SK-N-MC (cell line): ENCODE data around the gene RNF112.

Experiments used
- DNase-seq: peaks from one replicate; pipeline ENCODE4 v3.0.0-alpha.2; 2011; ENCODE audit warnings: low read depth, low spot score
- H3K27ac ChIP-seq: fragments of 200-600 bp; sonication (generic); 2 replicates; pipeline ENCODE4 v1.5.1; 2016; ENCODE audit warnings: mixed run types
- H3K36me3 ChIP-seq: fragments of 200-600 bp; sonication (generic); 2 replicates; pipeline ENCODE4 v1.6.1; 2017; ENCODE audit warnings: antibody characterized with exemption, low read length, mixed read lengths; ENCODE audit not compliant: insufficient read depth
- H3K4me3 ChIP-seq: fragments of 200-600 bp; sonication (generic); 2 replicates; pipeline ENCODE4 v1.5.1; 2016
- H3K9ac ChIP-seq: fragments of 200-600 bp; sonication (generic); 2 replicates; pipeline ENCODE4 v1.8.0; 2017; ENCODE audit warnings: mixed run types, mixed read lengths; ENCODE audit not compliant: insufficient read length
- H3K9me3 ChIP-seq: fragments of 200-600 bp; sonication (generic); 2 replicates; pipeline ENCODE4 v1.6.1; 2017; ENCODE audit warnings: low read depth, mild to moderate bottlenecking, antibody characterized with exemption, low read length, moderate library complexity, mixed read lengths
- EZH2 ChIP-seq: fragments of 200-600 bp; sonication (generic); IDR thresholded peaks from one replicate; pipeline ENCODE4 v1.6.1; 2017; ENCODE audit warnings: antibody characterized with exemption
- FOXP2 ChIP-seq: optimal IDR thresholded peaks from 2 replicates; pipeline ENCODE3; 2011; ENCODE audit warnings: mild to moderate bottlenecking, moderate library complexity; ENCODE audit not compliant: insufficient read depth; ENCODE audit errors: extremely low read length, control extremely low read depth
- POLR2AphosphoS5 ChIP-seq: IDR thresholded peaks from 2 replicates; pipeline ENCODE4 v1.6.1; 2012; ENCODE audit warnings: mild to moderate bottlenecking, low read depth, low read length, borderline replicate concordance

The RNF112 gene

GRCh38 chr17:19372439-19372838 lies 38.6 kb upstream of the RNF112 start:
- Histone ChIP-seq H3K27ac (no peak overlapping the region), H3K9me3 (no peaks in the 10 kb centered on the region), H3K9ac (no peak overlapping the region), H3K4me3 (no peak overlapping the region), H3K36me3 (no peaks in the 10 kb centered on the region)
- TF ChIP-seq POLR2AphosphoS5, result no peak
- no peak for TF ChIP-seq EZH2
- no peak for TF ChIP-seq FOXP2
- DNase-seq, result no peak

GRCh38 chr17:19372866-19373504 lies 38.0 kb upstream of the RNF112 start:
- no peak for TF ChIP-seq EZH2
- no peak for TF ChIP-seq POLR2AphosphoS5
- TF ChIP-seq FOXP2, result no peak
- Histone ChIP-seq H3K36me3 (no peaks in the 10 kb centered on the region), H3K4me3 (no peak overlapping the region), H3K9me3 (no peaks in the 10 kb centered on the region), H3K9ac (no peak overlapping the region), H3K27ac (no peak overlapping the region)
- no peak for DNase-seq

- no peak overlapping the region for H3K4me3 ChIP-seq
- no peak overlapping the region for H3K27ac ChIP-seq
- no peaks in the 10 kb centered on the region for H3K36me3 ChIP-seq
- H3K9ac ChIP-seq, result no peak overlapping the region
- no peaks in the 10 kb centered on the region for H3K9me3 ChIP-seq
- TF ChIP-seq FOXP2 (no peak), POLR2AphosphoS5 (no peak), EZH2 (no peak)
- DNase-seq, result no peak
These were observed 36.9 kb upstream of the RNF112 start for GRCh38 chr17:19374136-19374535.

- Histone ChIP-seq H3K27ac (no peak overlapping the region), H3K9me3 (no peaks in the 10 kb centered on the region), H3K4me3 (no peak overlapping the region)
These were observed 35.3 kb upstream of the RNF112 start for GRCh38 chr17:19375732-19376131.

GRCh38 chr17:19376811-19377210 lies 34.2 kb upstream of the RNF112 start:
- Histone ChIP-seq H3K9ac (peak overlapping the region; percentile 76), H3K4me3 (peak overlapping the region; percentile 95), H3K27ac (peak overlapping the region; percentile 92; the same call in 1 of the 2 replicates), H3K9me3 (no peaks in the 10 kb centered on the region), H3K36me3 (peaks cover 22% of the 10 kb centered on the region; the same call in 1 of the 2 replicates)
- TF ChIP-seq POLR2AphosphoS5, result no peak
- TF ChIP-seq FOXP2, result no peak
- TF ChIP-seq EZH2, result no peak
- DNase-seq, result no peak

More at GRCh38 chr17:19375732-19376131, 35.3 kb upstream of the RNF112 start:
- H3K9ac ChIP-seq, result no peak overlapping the region
- no peak for DNase-seq
- peaks cover 14% of the 10 kb centered on the region; the same call in 1 of the 2 replicates for H3K36me3 ChIP-seq
- no peak for TF ChIP-seq EZH2
- no peak for TF ChIP-seq FOXP2
- no peak for TF ChIP-seq POLR2AphosphoS5

- DNase-seq, result peak; percentile 51
- H3K9me3 ChIP-seq, result no peaks in the 10 kb centered on the region
- peak overlapping the region; percentile 95 for H3K4me3 ChIP-seq
- peak overlapping the region; percentile 76 for H3K9ac ChIP-seq
- TF ChIP-seq EZH2 (no peak), FOXP2 (no peak), POLR2AphosphoS5 (peak; percentile 69)
- H3K27ac ChIP-seq, result peak overlapping the region; percentile 92
- peaks cover 26% of the 10 kb centered on the region; the same call in 1 of the 2 replicates for H3K36me3 ChIP-seq
These were observed 33.2 kb upstream of the RNF112 start for GRCh38 chr17:19377602-19378415.

GRCh38 chr17:19378416-19379360 lies 32.3 kb upstream of the RNF112 start, which contains the start of gene MAPK7:
TSS of gene MAPK7 (plus strand) at chr17:19378498. CDS start at chr17:19378901, 403 bp downstream.
- peak within 1 kb of the TSS; percentile 92 for H3K27ac ChIP-seq
- no peak for DNase-seq

More at GRCh38 chr17:19378416-19379360, 32.3 kb upstream of the RNF112 start, which contains the start of gene MAPK7:
- Histone ChIP-seq H3K36me3 (peaks cover 32% of the 10 kb centered on the region), H3K9me3 (no peaks in the 10 kb centered on the region), H3K4me3 (peak within 1 kb of the TSS; percentile 95), H3K9ac (peak within 1 kb of the TSS; percentile 85)
- TF ChIP-seq EZH2 (no peak), FOXP2 (no peak)
